Body of pancreas (tissue), 4 donors: ENCODE measurements around the gene GJB5. TPM values are rescaled to one million over a fixed set of nuclear protein-coding genes. Genes with fewer than 3 reads are reported as not detected.

ENCODE experiments used
- ATAC-seq: fragments of 150-250 bp; one replicate; pipeline ENCODE4 v1.9.1; 2016
- DNase-seq, 4 donors: peaks; one replicate each; pipeline ENCODE4 v3.0.0-alpha.2; 2019
- H3K27ac ChIP-seq, 4 donors: fragments of 200-600 bp; sonication (generic); 1 replicate in 3 of 4; 2 replicates in 1 of 4; pipeline versions ENCODE4 v1.5.1 to v1.6.1; 2016 to 2019; ENCODE audit warnings: mild to moderate bottlenecking in 1 of 4, mixed read lengths in 1 of 4, moderate library complexity in 1 of 4
- H3K27me3 ChIP-seq, 2 donors: fragments of 200-600 bp; sonication (generic); one replicate each; pipeline ENCODE4 v1.6.0; 2016; ENCODE audit warnings: mild to moderate bottlenecking in 1 of 2
- H3K36me3 ChIP-seq, 2 donors: fragments of 200-600 bp; sonication (generic); replicated peaks in 1 of 2; 2 replicates each; pipeline ENCODE4 v1.5.1; 2016; ENCODE audit warnings: low read depth in 2 of 2; ENCODE audit not compliant: insufficient read depth in 1 of 2
- H3K4me1 ChIP-seq: fragments of 200-600 bp; sonication (generic); one replicate; pipeline ENCODE4 v1.6.0; 2016
- H3K4me3 ChIP-seq, 2 donors: fragments of 200-600 bp; sonication (generic); 1 replicate in 1 of 2; 2 replicates in 1 of 2; pipeline ENCODE4 v1.5.1; 2016 to 2019
- H3K9me3 ChIP-seq, 3 donors: fragments of 200-600 bp; sonication (generic); 1 replicate in 2 of 3; 2 replicates in 1 of 3; pipeline ENCODE4 v1.5.1; 2016
- POLR2A ChIP-seq, 3 donors: fragments of 450-650 bp; IDR thresholded peaks; one replicate each; pipeline ENCODE4 v1.6.1; 2016; ENCODE audit warnings: antibody characterized with exemption in 3 of 3, mild to moderate bottlenecking in 2 of 3
- WGBS, 2 donors: methylation state at CpG; one replicate each; pipeline ENCODE4 v1.1.5; 2017; 5-methylcytosine and 5-hydroxymethylcytosine counted together
- intact Hi-C: fragments of 100-400 bp; cut with DNase I; formaldehyde crosslinking; loops from one replicate; pipeline ENCODE4 v1.15.1; 2023
- total RNA-seq, 2 donors: library from RNA; depleted of rRNA; stranded (reverse); fragments of >200 nt; gene quantifications; one replicate each; pipeline ENCODE4 v1.1.0, GENCODE V29; 2016
- TF ChIP-seq, protein P1 (sequence below), 7 experiments: fragments of 450-650 bp in 4 of 7; fragments of 200-600 bp in 3 of 7; sonication (generic) in 3 of 7; IDR thresholded peaks; one replicate each; pipeline ENCODE4 v1.5.1; 2016 to 2019; ENCODE audit warnings: antibody characterized with exemption in 7 of 7

The GJB5 gene
- total RNA-seq, 2 donors from 2014 or later, result not detected

- no peak for DNase-seq
- H3K27ac ChIP-seq, result no peak overlapping the region
- no peak for ATAC-seq
- no peak overlapping the region for H3K4me3 ChIP-seq
- intact Hi-C loops, result no loop called here
- H3K9me3 ChIP-seq, result no peaks in the 10 kb centered on the region
- no peaks in the 10 kb centered on the region for H3K36me3 ChIP-seq
- no peak for TF ChIP-seq POLR2A (IDR thresholded peaks at IDR 0.05)
- TF ChIP-seq, protein P1, sequence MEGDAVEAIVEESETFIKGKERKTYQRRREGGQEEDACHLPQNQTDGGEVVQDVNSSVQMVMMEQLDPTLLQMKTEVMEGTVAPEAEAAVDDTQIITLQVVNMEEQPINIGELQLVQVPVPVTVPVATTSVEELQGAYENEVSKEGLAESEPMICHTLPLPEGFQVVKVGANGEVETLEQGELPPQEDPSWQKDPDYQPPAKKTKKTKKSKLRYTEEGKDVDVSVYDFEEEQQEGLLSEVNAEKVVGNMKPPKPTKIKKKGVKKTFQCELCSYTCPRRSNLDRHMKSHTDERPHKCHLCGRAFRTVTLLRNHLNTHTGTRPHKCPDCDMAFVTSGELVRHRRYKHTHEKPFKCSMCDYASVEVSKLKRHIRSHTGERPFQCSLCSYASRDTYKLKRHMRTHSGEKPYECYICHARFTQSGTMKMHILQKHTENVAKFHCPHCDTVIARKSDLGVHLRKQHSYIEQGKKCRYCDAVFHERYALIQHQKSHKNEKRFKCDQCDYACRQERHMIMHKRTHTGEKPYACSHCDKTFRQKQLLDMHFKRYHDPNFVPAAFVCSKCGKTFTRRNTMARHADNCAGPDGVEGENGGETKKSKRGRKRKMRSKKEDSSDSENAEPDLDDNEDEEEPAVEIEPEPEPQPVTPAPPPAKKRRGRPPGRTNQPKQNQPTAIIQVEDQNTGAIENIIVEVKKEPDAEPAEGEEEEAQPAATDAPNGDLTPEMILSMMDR (IDR thresholded peaks at IDR 0.05), result no peak
- no peaks in the 10 kb centered on the region for H3K27me3 ChIP-seq
- WGBS, 2 donors, result 83 to 84% methylated on average over 6 of the region's 6 CpGs
- H3K4me1 ChIP-seq, result peaks cover 4% of the 10 kb centered on the region
Measured at GRCh38 chr1:34743775-34744174, 11.1 kb upstream of the GJB5 start.

- Histone ChIP-seq H3K9me3 (no peaks in the 10 kb centered on the region), H3K4me3 (no peak overlapping the region), H3K36me3 (no peaks in the 10 kb centered on the region), H3K27me3 (no peaks in the 10 kb centered on the region), H3K4me1 (peaks cover 4% of the 10 kb centered on the region), H3K27ac (no peak overlapping the region)
- intact Hi-C loops, result no loop called here
- DNase-seq (no peak), ATAC-seq (no peak)
- WGBS, 2 donors, result 62 to 76% methylated on average over 3 of the region's 3 CpGs
- TF ChIP-seq, protein P1 (IDR thresholded peaks at IDR 0.05), result no peak
- no peak for TF ChIP-seq POLR2A (IDR thresholded peaks at IDR 0.05)
Measured at GRCh38 chr1:34744851-34745250, 10.0 kb upstream of the GJB5 start.

DNA sequence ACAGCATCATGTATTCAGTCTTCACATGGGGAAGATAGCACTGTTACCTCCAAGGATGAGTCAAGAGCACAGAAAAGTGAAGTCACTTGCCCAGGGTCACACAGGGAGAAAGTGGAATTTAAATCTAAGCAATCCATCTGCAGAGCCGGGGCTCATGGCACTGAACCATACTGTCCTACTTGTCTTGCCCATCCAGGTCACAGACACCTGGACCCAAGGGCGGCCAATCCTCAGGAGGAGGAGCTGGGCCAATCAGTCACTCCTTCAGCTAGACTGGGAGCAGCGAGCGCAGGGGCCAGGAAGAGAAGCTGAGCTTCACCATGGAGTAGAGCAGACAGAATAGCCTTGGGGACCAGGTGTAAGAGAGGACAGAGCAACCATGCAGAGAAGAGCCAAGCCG lies 9.2 kb upstream of the GJB5 start:
- Histone ChIP-seq H3K36me3 (no peaks in the 10 kb centered on the region), H3K27ac (no peak overlapping the region), H3K4me1 (peaks cover 4% of the 10 kb centered on the region), H3K27me3 (no peaks in the 10 kb centered on the region), H3K4me3 (no peak overlapping the region), H3K9me3 (no peaks in the 10 kb centered on the region)
- TF ChIP-seq, protein P1 (IDR thresholded peaks at IDR 0.05), result no peak
- no peak for TF ChIP-seq POLR2A (IDR thresholded peaks at IDR 0.05)
- DNase-seq, result no peak
- intact Hi-C loops, result no loop called here
- no peak for ATAC-seq
- 54 to 58% methylated on average over 5 of the region's 5 CpGs for WGBS, 2 donors

DNA sequence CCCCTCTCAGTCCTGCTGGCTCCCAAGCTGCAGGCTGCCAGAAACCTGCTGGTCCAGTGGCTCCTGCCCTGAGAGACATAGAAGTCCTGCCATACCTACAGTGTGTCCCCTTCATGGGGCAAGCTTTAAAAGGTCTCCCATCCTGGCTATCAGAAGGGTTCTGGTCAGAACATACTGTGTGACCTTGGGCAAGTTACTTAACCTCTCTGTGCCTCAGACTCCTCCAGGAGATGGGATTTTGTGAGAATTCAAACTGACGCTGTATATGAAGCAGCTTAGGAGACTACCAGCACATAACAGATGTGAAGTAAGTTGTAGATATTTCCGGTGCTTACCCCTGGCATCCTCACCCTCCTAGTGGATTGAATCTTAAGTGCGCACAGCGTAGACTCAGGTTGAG lies 8.7 kb upstream of the GJB5 start:
- TF ChIP-seq POLR2A (IDR thresholded peaks at IDR 0.05), result no peak
- TF ChIP-seq, protein P1 (IDR thresholded peaks at IDR 0.05), result no peak
- DNase-seq (no peak), ATAC-seq (no peak)
- Histone ChIP-seq H3K27ac (no peak overlapping the region), H3K4me1 (peaks cover 4% of the 10 kb centered on the region), H3K27me3 (no peaks in the 10 kb centered on the region), H3K36me3 (no peaks in the 10 kb centered on the region), H3K4me3 (no peak overlapping the region), H3K9me3 (no peaks in the 10 kb centered on the region)
- intact Hi-C loops, result no loop called here
- WGBS, 2 donors, result 83 to 92% methylated on average over 4 of the region's 4 CpGs

- H3K4me1 ChIP-seq, result peaks cover 4% of the 10 kb centered on the region
- TF ChIP-seq POLR2A (IDR thresholded peaks at IDR 0.05), result no peak
- TF ChIP-seq, protein P1 (IDR thresholded peaks at IDR 0.05), result no peak
- intact Hi-C loops, result no loop called here
- H3K27ac ChIP-seq, result no peak overlapping the region
- ATAC-seq (no peak), DNase-seq (no peak)
- H3K36me3 ChIP-seq, result no peaks in the 10 kb centered on the region
- no peak overlapping the region for H3K4me3 ChIP-seq
- WGBS, 2 donors, result 57 to 64% methylated on average over 18 of the region's 18 CpGs
- no peaks in the 10 kb centered on the region for H3K27me3 ChIP-seq
- no peaks in the 10 kb centered on the region for H3K9me3 ChIP-seq
Measured at GRCh38 chr1:34746785-34747637, 7.8 kb upstream of the GJB5 start.
